NCI-H1417 treated with DMSO at 0.1 percent for 48 hours (cell line): ENCODE measurements around the gene HSBP1L1.

ENCODE experiments used
- DNase-seq: peaks from one replicate; lab custom pipeline; 2025; lab: John Stamatoyannopoulos, UW

The HSBP1L1 gene

DNA sequence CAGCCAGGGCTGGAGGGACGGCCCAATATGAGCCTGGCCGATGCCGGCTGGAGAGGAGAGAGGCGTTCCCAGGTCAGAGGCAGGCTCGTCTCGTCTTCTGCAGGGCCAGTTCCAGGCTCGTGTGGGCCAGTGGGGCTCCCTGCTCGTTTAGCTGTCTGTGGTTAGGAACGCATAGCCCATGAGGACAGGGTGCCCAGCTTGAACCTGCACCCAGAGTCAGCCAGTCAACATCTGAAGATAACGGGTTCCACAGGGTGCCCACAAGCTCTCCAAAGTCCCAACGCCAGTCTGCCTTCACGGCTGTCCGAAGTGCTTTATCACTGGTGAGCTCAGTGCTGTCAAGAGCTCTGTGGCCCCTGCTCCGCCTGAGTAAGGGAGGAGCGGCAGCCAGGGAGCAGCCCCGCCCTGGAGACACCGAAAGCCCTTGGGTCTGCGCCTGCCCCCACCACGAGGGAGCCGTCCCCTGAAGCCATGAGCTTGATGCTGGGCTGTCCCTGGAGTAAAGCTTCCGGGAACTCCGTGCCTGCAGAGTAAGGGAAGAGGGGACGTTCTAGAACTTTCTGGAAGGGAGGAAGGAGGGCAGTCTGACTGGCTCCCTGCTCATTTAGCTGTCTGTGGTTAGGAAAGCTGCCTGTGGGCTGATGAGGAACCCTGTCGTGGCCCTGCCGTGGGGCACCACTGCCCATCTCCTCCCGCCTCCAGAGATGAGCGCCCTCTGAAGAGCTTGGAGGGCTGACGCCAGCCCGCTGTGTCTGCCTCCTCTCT, 2.7 kb upstream of the HSBP1L1 start:
- no peak for DNase-seq

- DNase-seq: no peak
Measured at GRCh38 chr18:79962311-79962710, 2.1 kb upstream of the HSBP1L1 start.

DNA sequence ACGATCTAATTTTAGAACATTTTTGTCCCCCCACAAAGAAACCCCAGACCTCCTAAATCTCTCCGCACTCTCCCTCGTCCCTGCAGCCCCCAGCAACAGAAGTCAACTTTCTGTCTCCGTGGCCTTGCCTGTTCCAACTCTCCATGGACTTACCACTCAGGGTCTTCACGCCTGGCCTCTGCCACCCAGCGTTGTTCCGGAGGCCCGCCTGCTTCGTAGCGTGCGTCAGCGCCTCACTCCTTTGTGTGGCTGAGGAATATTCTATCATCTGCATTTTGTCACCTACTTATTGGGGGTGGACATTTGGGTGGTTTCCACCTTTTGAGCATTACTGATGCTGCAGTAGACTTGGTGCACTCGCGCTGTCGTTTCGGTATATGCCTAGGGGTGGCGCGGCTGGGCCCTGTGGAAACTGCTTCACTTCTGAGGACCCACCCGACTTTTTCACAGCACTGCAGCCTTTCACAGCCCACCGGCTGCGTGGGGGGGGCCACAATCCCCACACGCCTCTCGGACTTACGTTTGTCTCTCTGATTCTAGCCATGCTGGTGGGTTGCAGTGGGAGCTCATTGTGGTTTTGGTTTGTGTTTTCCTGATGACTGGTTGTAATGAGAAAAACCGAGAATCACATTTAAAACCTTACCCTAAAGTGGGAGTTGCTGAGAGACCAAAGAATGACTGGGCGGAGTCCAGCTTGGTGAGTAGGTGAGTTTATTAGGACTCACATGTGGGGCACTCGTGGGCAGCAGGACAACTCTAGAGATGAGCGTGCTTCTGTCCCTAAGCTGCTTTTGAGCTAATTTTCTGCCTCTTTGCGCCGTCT, 1.4 kb upstream of the HSBP1L1 start:
- no peak for DNase-seq

GRCh38 chr18:79963658-79964329, 649 bp upstream of the HSBP1L1 start:
- no peak for DNase-seq

- no peak for DNase-seq
Measured at GRCh38 chr18:79965119-79965902, 868 bp downstream of the HSBP1L1 start.

- no peak for DNase-seq
Measured at GRCh38 chr18:79970419-79971133, 6.1 kb downstream of the HSBP1L1 start.

- DNase-seq: no peak
Measured at GRCh38 chr18:79971211-79971952, 6.9 kb downstream of the HSBP1L1 start.

DNA sequence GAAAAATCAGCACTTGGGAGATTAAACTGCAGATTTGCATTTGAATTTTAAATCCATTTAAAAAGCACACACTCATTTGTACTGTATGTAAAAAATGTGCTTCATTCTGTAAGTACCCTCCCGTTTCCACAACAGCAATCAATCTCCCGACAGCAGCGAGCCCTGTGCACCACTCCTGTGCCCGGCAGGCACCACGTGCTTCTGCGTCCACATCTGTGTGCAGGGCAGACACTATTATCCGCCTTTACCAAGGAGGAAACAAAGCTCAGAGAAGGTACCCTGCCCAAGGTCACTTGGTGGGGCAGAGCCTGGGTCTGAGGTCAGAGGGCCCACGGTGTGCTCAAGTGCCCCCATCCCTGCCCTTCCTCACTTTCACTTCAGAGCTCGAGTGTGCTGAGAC, 7.5 kb downstream of the HSBP1L1 start:
- no peak for DNase-seq

- DNase-seq: no peak
Measured at GRCh38 chr18:79972720-79973119, 8.3 kb downstream of the HSBP1L1 start.

GRCh38 chr18:79973517-79973916, 9.1 kb downstream of the HSBP1L1 start:
- no peak for DNase-seq

GRCh38 chr18:79974025-79974654, 9.7 kb downstream of the HSBP1L1 start:
- DNase-seq: no peak

GRCh38 chr18:79975043-79975442, 10.6 kb downstream of the HSBP1L1 start:
- DNase-seq: no peak

DNA sequence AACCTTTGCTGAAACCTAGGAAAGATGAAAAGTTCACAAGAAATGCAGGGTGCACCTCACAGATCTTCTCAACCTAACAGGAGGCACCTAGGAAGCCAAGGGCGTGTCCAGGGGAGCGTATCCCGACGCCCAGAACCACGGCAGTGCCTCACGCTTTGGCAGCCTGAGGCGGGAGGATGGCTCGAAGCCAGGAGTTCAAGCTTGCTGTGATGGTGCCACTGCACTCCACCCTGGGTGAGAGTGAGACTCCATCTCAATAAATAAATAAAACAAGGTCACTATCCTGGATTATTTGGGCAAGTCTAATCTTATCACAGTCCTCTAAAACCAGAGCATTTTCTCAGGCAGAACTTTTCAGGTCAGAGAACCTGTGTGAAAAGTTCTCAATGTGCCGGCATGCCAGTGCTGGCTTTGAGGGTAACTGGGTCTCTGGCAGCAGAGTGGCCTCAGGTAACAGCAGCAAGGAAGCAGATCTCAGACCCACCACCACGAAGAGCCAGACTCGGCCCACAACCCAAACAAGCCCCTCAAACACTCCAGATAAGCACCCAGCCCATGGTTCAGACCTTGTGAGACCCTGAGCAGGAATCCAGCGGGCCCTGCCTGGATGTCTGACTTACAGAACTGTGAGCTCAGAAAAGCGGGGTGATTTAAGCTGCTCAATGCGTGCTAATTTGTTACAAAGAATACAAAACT, 11.7 kb downstream of the HSBP1L1 start:
- DNase-seq: no peak

GRCh38 chr18:79979843-79980242, 15.4 kb downstream of the HSBP1L1 start:
- DNase-seq: no peak

DNA sequence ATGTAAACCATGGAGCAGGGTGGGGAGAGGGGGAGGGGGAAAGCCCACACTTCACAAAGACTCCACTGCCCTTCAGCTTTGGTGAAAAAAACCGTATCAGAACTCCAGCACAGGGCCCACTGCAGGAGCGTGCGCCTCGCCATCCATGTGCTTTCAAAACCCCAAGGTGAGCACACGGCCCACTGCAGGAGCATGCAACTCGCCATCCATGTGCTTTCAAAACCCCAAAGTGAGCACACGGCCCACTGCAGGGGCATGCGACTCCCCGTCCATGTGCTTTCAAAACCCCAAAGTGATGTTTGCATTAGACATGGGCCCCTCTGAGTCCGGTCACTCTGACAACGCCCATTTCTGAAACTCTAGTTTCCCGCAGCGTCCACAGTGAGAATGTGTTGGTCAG, 16.1 kb downstream of the HSBP1L1 start:
- no peak for DNase-seq

DNA sequence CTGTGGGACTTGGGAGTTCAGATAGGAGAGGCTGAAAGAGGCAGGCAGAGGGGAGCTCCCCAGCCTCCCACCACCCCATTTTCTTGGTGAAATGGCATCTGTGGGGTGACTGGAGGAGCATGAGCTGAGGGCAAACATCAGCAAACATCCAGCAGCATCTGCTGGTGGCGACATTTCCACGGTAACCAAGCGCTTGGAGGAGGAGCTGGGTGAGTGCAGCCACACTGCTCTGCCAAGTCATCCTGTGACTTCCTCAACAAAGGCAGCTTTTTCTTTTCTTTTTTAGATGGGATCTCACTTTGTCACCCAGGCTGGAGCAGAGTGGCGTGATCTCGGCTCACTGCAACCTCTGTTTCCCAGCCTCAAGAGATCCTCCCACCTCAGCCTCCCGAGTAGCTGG, 18.3 kb downstream of the HSBP1L1 start:
- no peak for DNase-seq

- no peak for DNase-seq
Measured at GRCh38 chr18:79983253-79983652, 18.8 kb downstream of the HSBP1L1 start.

- DNase-seq: no peak
Measured at GRCh38 chr18:79983793-79984192, 19.4 kb downstream of the HSBP1L1 start.

DNA sequence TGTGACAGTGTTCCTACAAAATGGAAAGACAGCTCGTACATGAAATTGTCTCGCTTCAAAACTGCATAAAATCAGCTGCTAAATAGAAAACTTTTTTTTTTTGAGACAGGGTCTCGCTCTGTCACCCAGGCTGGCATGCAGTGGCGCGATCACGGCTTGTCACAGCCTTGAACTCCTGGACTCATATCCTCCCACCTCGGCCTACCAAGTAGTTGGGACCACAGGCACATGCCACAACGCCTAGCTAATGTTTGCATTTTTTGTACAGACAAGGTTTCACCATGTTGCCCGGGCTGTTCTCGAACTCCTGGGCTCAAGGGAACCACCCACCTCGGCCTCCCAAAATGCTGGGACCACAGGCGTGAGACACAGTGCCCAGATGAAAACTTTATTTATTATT, 20.7 kb downstream of the HSBP1L1 start:
- DNase-seq: no peak

DNA sequence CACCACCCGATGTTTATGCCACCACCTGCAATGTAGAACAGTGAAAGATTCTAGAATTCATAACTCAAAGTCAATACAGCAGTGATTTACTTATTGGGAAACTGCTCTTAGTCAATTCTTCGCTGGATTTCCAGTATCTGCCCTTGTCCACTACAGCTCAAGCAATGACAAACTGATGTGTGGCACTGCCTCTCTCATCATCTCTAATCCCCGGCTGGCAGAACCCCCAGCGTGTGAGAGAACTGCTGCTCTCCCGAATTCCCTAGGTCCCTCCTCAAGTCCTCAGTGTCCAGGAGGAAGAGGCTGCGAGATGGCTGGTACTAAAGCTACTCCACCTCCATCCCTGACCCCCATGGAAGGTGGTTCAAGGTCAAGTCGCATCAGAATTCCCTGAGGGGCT, 22.3 kb downstream of the HSBP1L1 start:
- no peak for DNase-seq
